ENCODE data around the gene HTRA1.

The HTRA1 gene

GRCh38 chr10:122461367-122461728 lies at the start of gene HTRA1:
Gene HTRA1 (plus strand): TSS chr10:122461553. CDS start chr10:122461653, 100 bp downstream.
- DNase-seq, result peak; percentile 73

GRCh38 chr10:122413327-122413726 lies 48.0 kb upstream of the HTRA1 start:
- DNase-seq, result no peak

- peak; percentile 45 for DNase-seq
Measured at GRCh38 chr10:122417667-122418066, 43.7 kb upstream of the HTRA1 start.

DNA sequence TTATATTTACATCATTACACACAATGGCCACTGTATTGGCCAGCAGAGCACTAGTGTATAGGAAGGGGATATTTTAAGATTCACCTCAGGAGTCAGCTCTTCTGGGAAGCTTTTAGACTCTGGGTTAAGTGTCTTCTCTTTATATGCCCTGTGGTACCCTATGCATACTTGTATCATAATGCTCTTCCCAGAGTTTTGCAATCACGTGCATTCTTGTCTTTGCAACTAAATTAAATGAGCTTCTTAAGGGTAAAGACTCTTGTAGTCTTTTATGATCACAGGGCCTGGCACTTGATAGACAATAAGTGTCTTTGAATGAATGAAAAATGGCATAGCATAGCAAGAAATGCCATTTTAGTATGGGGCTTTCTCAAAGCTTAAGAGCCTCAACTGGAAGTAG lies 42.3 kb upstream of the HTRA1 start:
- peak; percentile 12 for DNase-seq

- peak; percentile 93 for DNase-seq
Measured at GRCh38 chr10:122419876-122420623, 41.3 kb upstream of the HTRA1 start.

- peak; percentile 15 for DNase-seq
Measured at GRCh38 chr10:122420624-122421007, 40.7 kb upstream of the HTRA1 start.

GRCh38 chr10:122421054-122421625 lies 40.2 kb upstream of the HTRA1 start:
- DNase-seq, result peak; percentile 33

DNA sequence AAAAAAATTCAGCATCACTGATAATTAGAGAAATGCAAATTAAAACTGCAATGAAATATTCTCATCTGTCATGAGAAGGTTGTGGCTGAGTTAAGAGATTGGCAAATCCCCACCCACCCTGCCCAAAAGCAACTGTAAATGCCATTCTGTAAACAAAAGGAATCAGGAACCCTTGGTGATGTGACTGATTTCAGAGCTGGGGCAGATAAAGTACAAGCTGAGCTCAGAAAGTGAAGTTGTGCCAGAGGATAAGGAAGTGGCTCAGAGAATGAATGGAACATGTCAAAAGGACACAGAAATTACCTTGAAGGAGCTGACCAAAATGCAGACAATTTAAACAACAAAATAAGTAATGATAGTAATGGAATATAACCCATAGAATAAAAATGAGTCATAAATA lies 39.6 kb upstream of the HTRA1 start:
- DNase-seq, result no peak

DNA sequence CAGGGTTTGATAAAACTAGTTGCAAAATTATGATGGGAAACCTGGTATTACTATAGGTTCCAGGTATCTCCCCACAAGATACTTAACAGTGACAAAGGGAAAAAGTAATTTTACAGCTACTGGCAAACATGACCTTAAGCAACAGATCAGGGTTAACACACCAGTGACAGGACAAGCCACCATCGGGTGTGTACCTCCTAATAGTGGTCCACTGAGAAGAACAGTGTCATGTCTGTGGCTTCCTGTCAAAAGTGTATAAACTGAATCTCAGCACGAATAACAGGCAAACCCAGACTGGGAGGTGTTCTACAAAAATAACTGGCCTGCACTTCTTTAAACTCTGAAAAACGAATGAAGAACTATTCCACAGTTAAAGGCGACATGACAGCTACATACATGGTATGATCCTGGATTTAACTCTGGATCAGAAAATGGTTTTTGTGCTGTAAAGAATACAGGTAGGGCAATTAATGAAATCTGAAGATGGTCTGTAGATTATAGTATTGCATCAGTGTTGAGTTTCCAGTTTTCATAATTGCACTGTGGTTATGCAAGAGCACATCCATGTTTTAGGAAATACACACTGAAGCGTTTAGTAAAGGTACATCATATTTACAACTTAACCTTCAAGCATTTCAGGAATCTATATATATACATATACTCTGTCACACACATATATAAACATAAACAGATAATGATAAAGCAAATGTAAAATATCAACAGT lies 38.9 kb upstream of the HTRA1 start:
- no peak for DNase-seq

DNA sequence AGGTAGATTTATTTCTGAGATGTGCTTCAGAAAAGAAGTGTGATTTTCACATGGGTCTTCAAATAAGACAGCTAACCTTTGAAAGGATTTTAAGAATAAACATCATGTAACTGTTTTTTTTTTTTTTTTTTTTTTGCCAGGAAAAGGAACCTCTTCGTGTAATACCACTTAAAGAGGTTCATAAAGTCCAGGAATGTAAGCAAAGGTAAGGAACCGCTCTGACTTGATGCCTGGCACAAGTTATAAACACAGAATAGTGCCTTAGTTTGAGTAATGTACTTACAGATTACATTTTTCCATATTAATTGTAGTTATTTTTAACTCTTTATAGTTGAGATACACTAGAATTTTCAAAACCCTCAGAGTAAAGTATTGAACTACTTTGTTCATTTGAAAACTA lies 37.3 kb upstream of the HTRA1 start:
- DNase-seq, result no peak

GRCh38 chr10:122426829-122427228 lies 34.5 kb upstream of the HTRA1 start:
- no peak for DNase-seq

DNA sequence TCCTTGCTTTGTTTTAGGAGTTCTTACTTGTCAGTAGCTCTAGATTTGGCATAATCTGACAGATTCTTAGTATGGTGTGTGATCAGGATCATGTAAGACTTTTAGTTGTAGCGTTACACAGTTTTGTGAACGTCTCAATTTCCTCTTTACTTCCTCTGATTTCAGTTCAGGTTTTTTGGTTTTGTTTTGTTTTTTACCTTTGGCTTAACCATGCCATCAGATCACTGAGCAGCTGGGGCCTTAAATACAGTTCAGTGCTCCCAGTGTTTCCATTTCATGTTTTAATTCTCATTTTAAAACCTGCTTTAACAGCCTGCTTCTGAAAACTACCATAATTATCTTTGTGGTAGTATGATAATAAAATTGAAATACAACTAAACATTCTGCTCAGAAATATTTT lies 34.1 kb upstream of the HTRA1 start:
- no peak for DNase-seq

DNA sequence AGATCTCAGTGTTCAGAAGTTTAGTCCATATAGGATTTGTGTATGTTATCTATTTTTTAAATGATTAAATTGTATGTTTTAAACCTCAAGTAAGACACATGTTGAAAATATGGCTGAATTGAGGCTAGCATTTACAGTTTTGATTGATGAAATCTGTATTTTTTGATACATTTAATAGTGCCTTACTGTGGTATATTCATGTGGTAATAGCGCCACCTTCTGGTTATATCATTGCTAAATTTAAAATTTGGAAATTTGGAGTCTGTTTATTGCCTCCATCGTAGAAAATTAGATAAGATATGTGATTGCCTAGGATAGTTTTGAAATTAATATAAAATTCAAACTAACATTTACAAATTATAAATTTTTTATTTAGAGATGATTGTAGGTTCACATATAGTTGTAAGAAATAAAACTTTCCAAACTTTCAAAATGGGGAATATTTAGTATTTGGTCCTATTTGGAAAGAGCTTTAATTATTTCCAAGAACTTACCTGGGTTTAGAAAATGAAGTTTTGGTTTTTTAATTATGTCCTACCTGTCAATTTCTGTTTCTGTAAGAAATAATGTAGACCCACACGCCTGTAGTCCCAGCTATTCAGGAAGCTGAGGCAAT lies 26.0 kb upstream of the HTRA1 start:
- peak; percentile 55 for DNase-seq

GRCh38 chr10:122441961-122442360 lies 19.4 kb upstream of the HTRA1 start:
- peak; percentile 65 for DNase-seq

- DNase-seq, result no peak
Measured at GRCh38 chr10:122445469-122445868, 15.9 kb upstream of the HTRA1 start.

GRCh38 chr10:122445904-122446303 lies 15.4 kb upstream of the HTRA1 start:
- no peak for DNase-seq

GRCh38 chr10:122446668-122447423 lies 14.5 kb upstream of the HTRA1 start:
- no peak for DNase-seq

DNA sequence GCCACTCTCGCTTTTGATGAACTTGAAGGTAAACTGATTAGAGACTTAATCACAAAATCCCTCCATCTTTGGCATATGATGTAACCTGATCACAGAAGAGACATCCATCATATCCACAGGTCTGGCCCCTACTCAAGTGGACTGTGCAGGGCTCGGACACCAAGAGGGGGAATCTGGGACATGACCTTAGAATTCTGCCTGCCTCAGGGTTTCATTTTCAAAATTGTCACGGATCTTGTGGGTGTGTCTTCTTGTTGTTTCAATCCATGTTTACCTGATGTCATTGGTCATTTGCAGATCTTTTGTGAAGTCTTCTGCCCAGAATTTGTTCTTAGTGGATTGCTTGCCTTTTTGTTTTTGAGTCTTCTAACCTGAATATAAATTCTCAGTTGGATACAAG lies 12.8 kb upstream of the HTRA1 start:
- DNase-seq, result no peak

- no peak for DNase-seq
Measured at GRCh38 chr10:122449153-122449552, 12.2 kb upstream of the HTRA1 start.

- no peak for DNase-seq
Measured at GRCh38 chr10:122450353-122450990, 10.9 kb upstream of the HTRA1 start.

DNA sequence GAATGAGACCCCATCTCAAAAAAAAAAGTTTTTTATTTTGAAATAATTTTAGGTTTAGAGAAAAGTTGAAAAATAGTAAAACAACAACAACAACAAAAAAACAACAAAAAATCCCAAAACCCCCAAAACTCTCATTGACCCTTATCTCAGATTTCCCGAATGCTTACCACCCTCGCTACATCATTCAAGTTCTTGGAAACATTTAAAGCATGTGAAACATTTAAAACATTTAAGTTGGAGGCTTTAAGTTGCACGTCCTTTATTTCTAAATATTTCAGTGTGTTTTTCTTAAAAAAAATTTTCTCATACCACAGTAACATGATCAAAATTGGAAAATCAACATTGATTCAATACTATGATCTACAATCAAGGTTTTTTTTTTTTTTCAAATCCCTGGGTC lies 7.3 kb upstream of the HTRA1 start:
- peak; percentile 38 for DNase-seq

DNA sequence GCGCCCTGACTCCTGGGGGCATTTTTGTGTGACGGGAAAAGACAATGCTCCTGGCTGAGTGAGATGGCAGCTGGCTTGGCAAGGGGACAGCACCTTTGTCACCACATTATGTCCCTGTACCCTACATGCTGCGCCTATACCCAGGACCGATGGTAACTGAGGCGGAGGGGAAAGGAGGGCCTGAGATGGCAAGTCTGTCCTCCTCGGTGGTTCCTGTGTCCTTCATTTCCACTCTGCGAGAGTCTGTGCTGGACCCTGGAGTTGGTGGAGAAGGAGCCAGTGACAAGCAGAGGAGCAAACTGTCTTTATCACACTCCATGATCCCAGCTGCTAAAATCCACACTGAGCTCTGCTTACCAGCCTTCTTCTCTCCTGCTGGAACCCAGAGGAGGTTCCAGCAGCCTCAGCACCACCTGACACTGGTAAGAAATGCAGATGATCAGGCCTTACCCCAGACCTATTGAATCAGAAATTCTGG lies 6.7 kb upstream of the HTRA1 start, which contains the start of gene ARMS2:
TSS of gene ARMS2 (plus strand) at position 51 of the 478 bp plus-strand sequence. CDS start at position 126, 75 bp downstream.
- DNase-seq, result no peak
